ENCODE measurements around the gene NRG3.

Gene NRG3

GRCh38 chr10:82267960-82268359 lies 393.0 kb downstream of the NRG3 start:
- no peak for DNase-seq (ENCODE audit: low read depth)
- no peak overlapping the region for H3K4me3 ChIP-seq (ENCODE audit: low read depth, low read length)
- TF ChIP-seq CTCF (conservative IDR thresholded peaks at IDR 0.05; ENCODE audit: low read depth, low read length) = no peak

GRCh38 chr10:82277591-82277990 lies 402.6 kb downstream of the NRG3 start:
- peak; percentile 14 for DNase-seq (ENCODE audit: low read depth)
- TF ChIP-seq CTCF (conservative IDR thresholded peaks at IDR 0.05; ENCODE audit: low read depth, low read length) = no peak
- H3K4me3 ChIP-seq (ENCODE audit: low read depth, low read length) = no peak overlapping the region

GRCh38 chr10:82278401-82279182 lies 403.6 kb downstream of the NRG3 start:
- no peak for DNase-seq (ENCODE audit: low read depth)
- no peak for TF ChIP-seq CTCF (conservative IDR thresholded peaks at IDR 0.05; ENCODE audit: low read depth, low read length)
- no peak overlapping the region for H3K4me3 ChIP-seq (ENCODE audit: low read depth, low read length)

- no peak for DNase-seq (ENCODE audit: low read depth)
- no peak overlapping the region for H3K4me3 ChIP-seq (ENCODE audit: low read depth, low read length)
- TF ChIP-seq CTCF (conservative IDR thresholded peaks at IDR 0.05; ENCODE audit: low read depth, low read length) = no peak
These were observed 407.9 kb downstream of the NRG3 start for GRCh38 chr10:82282782-82283456.

- TF ChIP-seq CTCF (conservative IDR thresholded peaks at IDR 0.05; ENCODE audit: low read depth, low read length) = no peak
- no peak for DNase-seq (ENCODE audit: low read depth)
- H3K4me3 ChIP-seq (ENCODE audit: low read depth, low read length) = no peak overlapping the region
These were observed 409.2 kb downstream of the NRG3 start for GRCh38 chr10:82284180-82284579.

GRCh38 chr10:82288461-82288881 lies 413.5 kb downstream of the NRG3 start:
- no peak for DNase-seq (ENCODE audit: low read depth)
- no peak overlapping the region for H3K4me3 ChIP-seq (ENCODE audit: low read depth, low read length)
- no peak for TF ChIP-seq CTCF (conservative IDR thresholded peaks at IDR 0.05; ENCODE audit: low read depth, low read length)

Data from choroid plexus epithelial cell (primary cell).